WI38 (cell line): Measurements from ENCODE around the gene ERBB3.

ENCODE experiments used
- H3K4me3 ChIP-seq: 2 replicates; pipeline ENCODE4 v1.5.1; 2011; ENCODE audit warnings: low read depth, mild to moderate bottlenecking, control low read depth, low read length
- CTCF ChIP-seq: IDR thresholded peaks from 2 replicates; pipeline ENCODE4 v1.5.1; 2012; ENCODE audit warnings: low read depth, mild to moderate bottlenecking, control low read depth, low read length

The ERBB3 gene

GRCh38 chr12:56081393-56082347 lies 1.7 kb downstream of the ERBB3 start:
- no peak overlapping the region for H3K4me3 ChIP-seq
- no peak for TF ChIP-seq CTCF

- no peak for TF ChIP-seq CTCF
- H3K4me3 ChIP-seq, result no peak overlapping the region
Observed at GRCh38 chr12:56082382-56082781, 2.4 kb downstream of the ERBB3 start.

- H3K4me3 ChIP-seq, result no peak overlapping the region
- no peak for TF ChIP-seq CTCF
Observed at GRCh38 chr12:56082967-56083366, 3.0 kb downstream of the ERBB3 start.

- TF ChIP-seq CTCF, result peak; percentile 32
Observed at GRCh38 chr12:56084958-56085543, 5.1 kb downstream of the ERBB3 start.

GRCh38 chr12:56086096-56086495 lies 6.1 kb downstream of the ERBB3 start:
- no peak for TF ChIP-seq CTCF
- no peak overlapping the region for H3K4me3 ChIP-seq

More at GRCh38 chr12:56084958-56085543, 5.1 kb downstream of the ERBB3 start:
- no peak overlapping the region for H3K4me3 ChIP-seq

GRCh38 chr12:56086608-56087007 lies 6.6 kb downstream of the ERBB3 start:
- TF ChIP-seq CTCF, result no peak
- H3K4me3 ChIP-seq, result no peak overlapping the region

- H3K4me3 ChIP-seq, result no peak overlapping the region
- TF ChIP-seq CTCF, result no peak
Observed at GRCh38 chr12:56087220-56087619, 7.3 kb downstream of the ERBB3 start.
